ENCODE measurements around the gene UHRF2. TPM values are rescaled to one million over a fixed set of nuclear protein-coding genes. Genes with fewer than 3 reads are reported as not detected.
A peak's percentile ranks its signal among the peaks of the same experiment; 100 is the strongest.

The UHRF2 gene
- polyA plus RNA-seq, 1 of the 3 experiments (the other 2 are of a cell fraction): 24.1 TPM

GRCh38 chr9:6426117-6426516 lies 13.1 kb downstream of the UHRF2 start:
- DNase-seq: no peak
- H3K9me3 ChIP-seq: no peaks in the 10 kb centered on the region
- WGBS (ENCODE audit: low lambda C conversion rate): 68% methylated on average over 2 of the region's 2 CpGs

DNA sequence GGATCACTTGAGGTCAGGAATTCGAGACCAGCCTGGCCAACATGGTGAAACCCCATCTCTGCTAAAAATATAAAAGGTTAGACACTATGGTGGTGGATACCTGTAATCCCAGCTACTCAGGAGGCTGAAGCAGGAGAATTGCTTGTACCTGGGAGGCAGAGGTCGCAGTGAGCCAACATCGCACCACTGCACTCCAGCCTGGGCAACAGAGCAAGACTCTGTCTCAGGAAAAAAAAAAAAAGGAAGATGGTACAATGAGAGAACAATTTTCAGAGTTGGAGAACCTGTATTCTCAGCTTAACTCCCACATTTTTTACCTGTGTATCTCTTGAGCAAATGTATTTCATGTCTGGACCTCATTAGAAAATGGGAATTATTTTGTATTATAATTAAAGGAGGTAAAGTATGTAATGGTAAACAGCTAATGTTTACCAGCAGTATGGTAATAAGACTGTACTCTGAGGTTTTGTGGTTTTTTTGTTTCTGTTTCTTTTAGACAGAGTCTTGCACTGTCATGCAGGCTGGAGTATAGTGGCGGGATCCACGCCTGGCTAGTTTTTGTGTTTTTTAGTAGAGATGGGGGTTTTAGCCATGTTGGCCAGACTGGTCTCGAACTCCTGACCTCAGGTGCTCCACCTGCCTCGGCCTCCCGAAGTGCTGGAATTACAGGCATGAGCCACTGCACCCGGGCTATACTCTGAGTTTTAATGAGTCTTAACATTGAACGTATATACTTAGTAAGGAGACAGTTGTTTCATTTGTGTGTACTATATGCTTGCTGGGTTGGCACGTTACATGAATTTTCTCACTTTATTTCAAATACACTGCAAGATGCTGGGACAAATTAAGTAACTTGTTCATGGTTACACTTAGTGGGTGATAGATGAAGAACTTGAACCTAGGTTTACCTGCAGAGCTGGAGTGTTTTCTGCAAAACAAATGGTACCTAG lies 16.2 kb downstream of the UHRF2 start:
- Histone ChIP-seq H3K4me1 (ENCODE audit: control insufficient read depth in 1 of 2, insufficient read depth in 2 of 2, low read depth in 1 of 2, low read length in 1 of 2) (peaks cover 0 to 25% of the 10 kb centered on the region in 2 experiments; a peak in 1 of 4 replicates), H3K9me2 (no peaks in the 10 kb centered on the region), H3K4me2 (no peak overlapping the region), H2AFZ (ENCODE audit: low read depth) (no peak overlapping the region), H3K9me3 (no peaks in the 10 kb centered on the region), H3K27me3 (ENCODE audit: insufficient read depth) (no peaks in the 10 kb centered on the region), H3K9ac (no peak overlapping the region), H3K4me3 (ENCODE audit: low read depth in 2 of 2, low read length in 1 of 2) (no peak overlapping the region), H3K27ac (ENCODE audit: low read depth in 2 of 2, low read length in 1 of 2) (no peak overlapping the region), H4K20me1 (ENCODE audit: insufficient read depth) (peaks cover 79% of the 10 kb centered on the region), H3K79me2 (ENCODE audit: insufficient read depth) (peaks cover 100% of the 10 kb centered on the region), H3K36me3 (replicated peaks in 1 of 2; ENCODE audit: control insufficient read depth in 1 of 2, insufficient read depth in 2 of 2, low read length in 1 of 2) (peaks cover 0 to 31% of the 10 kb centered on the region in 2 experiments), H3F3A (replicated peaks; ENCODE audit: insufficient read depth) (peaks cover 46% of the 10 kb centered on the region)
- ChIA-PET POLR2A (no interaction called here), CTCF (no interaction called here)
- 94% methylated on average over 11 of the region's 11 CpGs for WGBS (ENCODE audit: low lambda C conversion rate)
- no peak for TF ChIP-seq PBX3 (IDR thresholded peaks at IDR 0.05)
- no peak for TF ChIP-seq NFIC (IDR thresholded peaks at IDR 0.05; ENCODE audit: borderline replicate concordance)
- TF ChIP-seq NRF1 (IDR thresholded peaks at IDR 0.05; ENCODE audit: low read depth, low read length): no peak
- no peak for TF ChIP-seq RAD21 (IDR thresholded peaks at IDR 0.05; ENCODE audit: low read length)
- TF ChIP-seq GABPA (IDR thresholded peaks at IDR 0.05; ENCODE audit: low read depth): no peak
- DNase-seq: no peak

More at GRCh38 chr9:6426117-6426516, 13.1 kb downstream of the UHRF2 start:
- peak; percentile 53; the same call in 1 of the 2 replicates for TF ChIP-seq TCF12 (IDR thresholded peaks at IDR 0.05)
- no peak for TF ChIP-seq FOXM1 (IDR thresholded peaks at IDR 0.05; ENCODE audit: low read depth)
- peak; percentile 11; the same call in 1 of the 2 replicates for TF ChIP-seq PBX3 (IDR thresholded peaks at IDR 0.05)
- Histone ChIP-seq H3F3A (replicated peaks; ENCODE audit: insufficient read depth) (peaks cover 26% of the 10 kb centered on the region), H3K36me3 (replicated peaks in 1 of 2; ENCODE audit: control insufficient read depth in 1 of 2, insufficient read depth in 2 of 2, low read length in 1 of 2) (peaks cover 3 to 53% of the 10 kb centered on the region in 2 experiments), H3K4me2 (peak overlapping the region; percentile 22; the same call in 1 of the 2 replicates), H4K20me1 (ENCODE audit: insufficient read depth) (peaks cover 79% of the 10 kb centered on the region), H2AFZ (ENCODE audit: low read depth) (no peak overlapping the region), H3K27me3 (ENCODE audit: insufficient read depth) (no peaks in the 10 kb centered on the region), H3K79me2 (ENCODE audit: insufficient read depth) (peaks cover 100% of the 10 kb centered on the region), H3K4me1 (ENCODE audit: control insufficient read depth in 1 of 2, insufficient read depth in 2 of 2, low read depth in 1 of 2, low read length in 1 of 2) (peaks cover 0 to 13% of the 10 kb centered on the region in 2 experiments; a peak in 1 of 4 replicates), H3K4me3 (ENCODE audit: low read depth in 2 of 2, low read length in 1 of 2) (no peak overlapping the region), H3K9ac (no peak overlapping the region), H3K27ac (ENCODE audit: low read depth in 2 of 2, low read length in 1 of 2) (peak overlapping the region in 1 of 2 experiments; percentile 38; a peak in 1 of 4 replicates), H3K9me2 (no peaks in the 10 kb centered on the region)
- ChIA-PET POLR2A (no interaction called here), CTCF (interaction anchor here (2.6 kb wide), 1 partner anchor 13 kb away, joined by 10 read pairs; the partner anchor contains the start of gene UHRF2)

GRCh38 chr9:6431038-6431437 lies 18.0 kb downstream of the UHRF2 start:
- peaks cover 84% of the 10 kb centered on the region for H4K20me1 ChIP-seq (ENCODE audit: insufficient read depth)
- no peak overlapping the region for H3K4me2 ChIP-seq
- CTCF ChIA-PET: no interaction called here
- TF ChIP-seq YY1 (IDR thresholded peaks at IDR 0.05; ENCODE audit: low read depth) (no peak), PBX3 (IDR thresholded peaks at IDR 0.05) (no peak), CHD2 (IDR thresholded peaks at IDR 0.05; ENCODE audit: low read length, partially characterized antibody) (no peak), ELF1 (IDR thresholded peaks at IDR 0.05) (no peak), REST (IDR thresholded peaks at IDR 0.05; ENCODE audit: low read depth, low read length) (no peak), GATA2 (CRISPR knock-in tag; IDR thresholded peaks at IDR 0.05) (no peak), TEAD4 (IDR thresholded peaks at IDR 0.05; ENCODE audit: borderline replicate concordance, insufficient read depth) (no peak), RAD21 (IDR thresholded peaks at IDR 0.05; ENCODE audit: low read length) (no peak)

More at GRCh38 chr9:6431038-6431437, 18.0 kb downstream of the UHRF2 start:
- Histone ChIP-seq H3K9ac (no peak overlapping the region), H3K9me3 (no peaks in the 10 kb centered on the region), H3K4me3 (ENCODE audit: low read depth in 2 of 2, low read length in 1 of 2) (no peak overlapping the region), H3K9me2 (no peaks in the 10 kb centered on the region), H3K27me3 (ENCODE audit: insufficient read depth) (no peaks in the 10 kb centered on the region), H3K27ac (ENCODE audit: low read depth in 2 of 2, low read length in 1 of 2) (peak overlapping the region in 1 of 2 experiments; percentile 25; a peak in 1 of 4 replicates), H3F3A (replicated peaks; ENCODE audit: insufficient read depth) (peaks cover 33% of the 10 kb centered on the region), H3K79me2 (ENCODE audit: insufficient read depth) (peaks cover 100% of the 10 kb centered on the region), H2AFZ (ENCODE audit: low read depth) (no peak overlapping the region), H3K36me3 (replicated peaks in 1 of 2; ENCODE audit: control insufficient read depth in 1 of 2, insufficient read depth in 2 of 2, low read length in 1 of 2) (peaks cover under 1 to 18% of the 10 kb centered on the region in 2 experiments), H3K4me1 (ENCODE audit: control insufficient read depth in 1 of 2, insufficient read depth in 2 of 2, low read depth in 1 of 2, low read length in 1 of 2) (peaks cover 0 to 24% of the 10 kb centered on the region in 2 experiments; a peak in 1 of 4 replicates)
- no peak for DNase-seq
- POLR2A ChIA-PET: no interaction called here

All from SK-N-SH (cell line).